WTC11 (cell line): ENCODE results near the gene SLC25A53.

Experiments used
- ELF4 ChIP-seq: sonication (generic); formaldehyde crosslinking; IDR thresholded peaks from 2 replicates; pipeline ENCODE4 v1.8.1; 2022; ENCODE audit warnings: low read depth, mild to moderate bottlenecking, moderate library complexity, missing genetic modification reagents
- TF ChIP-seq, protein P1 (sequence below): sonication (generic); formaldehyde crosslinking; IDR thresholded peaks from 2 replicates; pipeline ENCODE4 v1.8.1; 2022; ENCODE audit warnings: low read depth, missing genetic modification reagents, borderline replicate concordance

DNA sequence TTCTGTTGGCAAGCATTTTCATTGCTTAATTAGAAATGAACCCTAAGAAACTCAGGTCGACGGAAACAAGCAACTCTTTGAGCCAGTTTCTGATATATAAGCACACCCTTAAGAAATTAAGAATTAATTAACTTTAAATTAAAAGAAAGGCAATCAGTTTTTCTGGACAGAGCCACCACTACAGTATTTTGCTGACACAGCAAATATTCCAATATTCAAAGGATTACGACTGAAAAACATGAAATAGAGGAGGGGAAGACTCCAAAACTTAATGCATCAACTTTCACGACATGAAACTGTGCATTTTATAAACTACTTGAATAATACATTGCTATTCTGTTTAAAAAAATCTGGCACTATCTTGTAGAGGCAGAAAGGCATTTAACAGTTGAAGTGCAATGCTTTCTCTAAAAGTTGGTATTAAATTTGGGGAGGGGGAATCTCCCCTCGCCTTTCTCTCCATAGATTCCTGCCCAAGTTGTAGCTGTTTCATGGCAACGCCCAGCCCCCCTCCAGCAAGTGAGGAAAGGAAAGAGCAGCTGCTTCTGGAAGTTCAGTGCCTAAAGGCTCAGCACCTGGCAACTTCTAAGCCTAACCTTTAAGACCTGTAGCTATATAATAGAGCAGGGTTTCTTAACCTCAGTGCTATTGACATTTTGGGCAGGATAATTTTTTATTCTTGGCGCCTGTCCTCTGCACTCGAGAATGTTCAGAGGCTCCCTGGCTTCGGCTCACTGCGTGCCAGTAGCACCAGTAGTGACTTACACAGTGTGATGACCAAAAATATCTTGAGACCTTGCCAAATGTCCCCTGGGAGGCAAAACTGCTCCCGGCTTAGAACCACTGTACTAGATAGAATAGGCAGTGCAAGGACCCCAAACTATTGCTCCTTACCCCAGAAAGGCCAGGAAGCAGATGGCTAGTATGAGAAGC, 51.2 kb downstream of the SLC25A53 start:
- TF ChIP-seq, protein P1, sequence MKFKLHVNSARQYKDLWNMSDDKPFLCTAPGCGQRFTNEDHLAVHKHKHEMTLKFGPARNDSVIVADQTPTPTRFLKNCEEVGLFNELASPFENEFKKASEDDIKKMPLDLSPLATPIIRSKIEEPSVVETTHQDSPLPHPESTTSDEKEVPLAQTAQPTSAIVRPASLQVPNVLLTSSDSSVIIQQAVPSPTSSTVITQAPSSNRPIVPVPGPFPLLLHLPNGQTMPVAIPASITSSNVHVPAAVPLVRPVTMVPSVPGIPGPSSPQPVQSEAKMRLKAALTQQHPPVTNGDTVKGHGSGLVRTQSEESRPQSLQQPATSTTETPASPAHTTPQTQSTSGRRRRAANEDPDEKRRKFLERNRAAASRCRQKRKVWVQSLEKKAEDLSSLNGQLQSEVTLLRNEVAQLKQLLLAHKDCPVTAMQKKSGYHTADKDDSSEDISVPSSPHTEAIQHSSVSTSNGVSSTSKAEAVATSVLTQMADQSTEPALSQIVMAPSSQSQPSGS (CRISPR knock-in tag): no peak
- TF ChIP-seq ELF4 (CRISPR knock-in tag): no peak
